Dermis blood vessel endothelial cell (primary cell): ENCODE results near the gene GLRA1. TPM values are rescaled to one million over a fixed set of nuclear protein-coding genes. Genes with fewer than 3 reads are reported as not detected.
"Not testable (repeated sequence)": the region's sequence is repeated elsewhere in the genome, so short reads cannot be mapped to it uniquely, and the experiment has no call there.

ENCODE experiments used
- DNase-seq: peaks from one replicate; pipeline ENCODE4 v3.0.0; 2010
- total RNA-seq: library from RNA; depleted of rRNA; stranded (reverse); fragments of >200 nt; gene quantifications from 2 replicates; pipeline ENCODE4 v1.2.3, GENCODE V29; 2014

The GLRA1 gene
- total RNA-seq, 1 donor from 2014 or later: not detected

DNA sequence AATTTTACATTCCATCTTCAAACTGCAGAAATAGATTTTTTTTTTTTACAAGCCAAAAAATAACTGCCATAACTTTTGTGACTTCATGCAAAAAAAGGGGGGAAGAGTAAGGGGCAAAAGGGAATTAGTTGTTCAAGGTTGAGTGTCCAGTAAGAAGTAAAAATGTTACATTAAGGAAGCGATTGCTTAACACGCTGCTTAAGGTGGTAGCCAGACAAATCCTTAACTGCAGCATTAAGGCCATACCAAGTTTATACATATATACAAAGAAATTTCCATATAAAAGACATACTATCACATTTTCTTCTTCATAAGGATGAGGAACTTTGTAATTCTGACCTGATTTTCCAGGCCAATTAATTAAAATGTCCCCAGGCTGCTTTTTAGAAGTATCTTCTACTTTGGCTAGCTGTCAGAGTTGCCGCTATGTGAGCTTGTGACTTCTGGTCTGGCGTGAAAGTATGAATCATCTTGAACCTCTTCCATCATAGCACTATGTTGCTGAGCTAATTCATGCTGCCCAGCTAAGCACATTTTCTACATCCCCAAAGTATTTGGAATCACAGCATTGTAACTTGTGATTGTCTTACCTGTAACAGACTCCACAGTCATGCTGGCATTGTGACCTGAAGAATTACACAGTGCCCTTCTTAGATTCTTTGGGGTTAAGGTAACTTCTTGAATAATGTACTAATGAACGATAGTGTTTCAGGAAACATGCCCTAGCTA, 112.9 kb downstream of the GLRA1 start:
- no peak for DNase-seq

DNA sequence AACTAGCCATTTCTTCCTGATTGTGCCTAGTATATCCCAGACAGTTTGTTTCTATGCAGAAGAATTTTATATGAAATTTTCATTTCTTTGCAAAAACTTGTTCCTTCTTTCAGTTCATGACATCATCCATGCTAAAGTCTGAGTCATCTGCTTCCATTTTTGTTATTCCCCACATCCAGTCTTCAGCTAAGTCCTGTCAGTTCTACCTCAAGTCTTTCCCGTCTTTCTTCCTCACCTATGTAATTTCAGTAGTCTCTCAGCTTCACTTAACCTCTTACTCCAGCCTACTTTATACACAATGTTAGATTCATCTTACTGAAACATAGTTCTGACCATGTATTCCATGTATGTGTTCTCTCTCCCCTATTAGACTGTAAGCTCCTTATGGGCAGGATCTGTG, 113.8 kb downstream of the GLRA1 start:
- DNase-seq: no peak

DNA sequence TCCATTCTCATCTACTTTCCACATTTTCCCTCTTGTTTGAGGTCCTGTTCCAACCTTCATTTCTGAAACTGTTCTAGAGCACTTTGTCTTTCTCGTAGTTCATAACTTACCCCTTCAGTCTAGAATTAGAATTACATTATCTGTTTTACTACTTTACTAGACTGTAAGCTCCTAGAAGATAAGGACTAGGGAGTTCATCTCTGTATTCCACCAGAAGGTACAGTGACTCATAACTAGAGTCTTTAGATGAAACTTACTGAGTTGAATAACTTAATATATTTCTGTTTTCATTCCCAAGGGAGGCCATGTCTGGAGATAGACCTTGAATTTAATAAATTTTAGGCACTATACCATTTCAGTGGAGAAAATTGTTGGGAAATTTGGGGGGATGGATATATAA, 114.2 kb downstream of the GLRA1 start:
- DNase-seq: no peak

DNA sequence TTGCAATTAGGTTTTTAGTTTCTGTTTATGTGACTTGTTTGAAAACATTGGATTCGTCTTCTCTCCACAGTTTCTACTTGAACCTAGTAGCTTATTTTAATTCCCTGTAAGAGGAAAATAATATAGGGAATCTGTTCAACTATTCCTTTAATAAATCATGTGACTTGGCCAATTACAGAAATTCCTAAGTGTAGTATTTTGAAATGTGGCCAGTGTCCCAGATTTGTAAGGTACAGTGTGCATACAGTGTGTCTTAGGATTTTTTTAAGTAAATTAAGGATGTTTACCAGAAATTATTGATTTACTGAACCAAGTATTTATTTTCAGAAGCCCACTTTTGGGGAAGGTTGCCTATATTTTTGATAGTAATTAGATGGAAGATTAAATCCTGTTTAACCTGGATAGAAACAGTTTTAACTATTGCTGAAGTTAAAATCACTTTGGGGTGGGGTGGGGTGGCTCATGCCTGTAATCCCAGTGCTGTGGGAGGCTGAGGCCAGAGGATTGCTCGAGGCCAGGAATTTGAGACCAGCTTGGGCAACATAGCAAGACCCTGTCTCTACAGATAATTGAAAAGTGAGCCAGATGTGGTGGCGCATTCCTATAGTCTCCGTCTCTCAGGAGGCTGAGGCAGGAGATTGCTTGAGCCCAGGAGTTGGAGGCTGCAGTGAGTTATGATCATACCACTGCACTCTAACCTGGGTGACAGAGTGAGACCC, 116.0 kb downstream of the GLRA1 start:
- DNase-seq: no peak

DNA sequence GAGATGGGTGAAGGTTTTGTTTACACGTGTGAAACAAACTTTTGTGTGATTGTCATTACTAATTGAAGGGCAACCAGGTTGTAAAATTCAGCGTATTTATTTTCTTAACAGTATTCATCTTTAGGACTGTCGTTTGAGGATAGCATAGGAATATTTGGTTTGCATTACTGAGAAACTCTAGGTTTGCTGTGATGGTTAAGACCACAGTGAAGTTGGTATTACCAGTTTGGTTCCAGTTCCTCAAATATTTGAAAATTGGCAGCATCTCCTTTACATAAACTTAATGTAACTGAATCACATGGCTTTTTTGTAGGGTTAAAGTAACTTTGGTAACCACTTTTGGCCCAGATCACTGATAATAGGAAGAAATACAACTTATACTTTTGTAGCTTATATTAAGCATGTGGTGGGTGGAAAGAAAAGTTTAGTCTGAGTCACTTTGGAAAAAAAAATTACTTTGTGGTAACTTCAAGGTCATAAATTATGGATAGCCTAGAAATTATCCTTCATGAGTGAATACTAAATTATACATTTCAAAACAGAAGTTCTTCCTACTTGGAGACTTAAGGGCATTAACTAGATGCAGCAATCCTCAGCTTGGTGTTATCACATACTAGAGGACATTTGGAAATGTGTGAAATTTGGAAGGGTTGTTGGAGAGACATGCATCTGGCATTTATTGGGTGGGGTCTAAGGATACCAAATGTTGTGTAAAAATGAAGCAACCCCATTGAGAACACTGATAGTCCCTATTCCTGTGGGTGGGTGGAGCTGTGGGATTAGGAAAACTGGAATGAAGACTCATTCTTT, 119.0 kb downstream of the GLRA1 start:
- DNase-seq: no peak

DNA sequence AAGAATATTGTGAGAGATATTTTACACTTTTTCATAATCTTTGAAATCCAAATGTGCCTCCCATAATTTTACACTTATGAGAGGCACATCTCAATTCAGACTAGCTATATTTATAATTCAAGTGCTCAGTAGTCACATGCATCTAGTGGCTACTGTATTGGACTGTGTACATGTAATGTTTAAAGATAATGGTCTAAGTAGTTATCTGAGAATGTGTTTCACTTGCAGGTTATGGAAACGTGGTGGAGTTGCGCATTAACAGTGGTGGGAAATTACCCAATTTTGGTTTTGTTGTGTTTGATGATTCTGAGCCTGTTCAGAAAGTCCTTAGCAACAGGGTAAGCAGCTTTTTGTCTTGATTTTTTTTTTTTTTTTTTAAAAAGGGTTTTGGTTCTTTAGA, 124.1 kb downstream of the GLRA1 start:
- DNase-seq: no peak

DNA sequence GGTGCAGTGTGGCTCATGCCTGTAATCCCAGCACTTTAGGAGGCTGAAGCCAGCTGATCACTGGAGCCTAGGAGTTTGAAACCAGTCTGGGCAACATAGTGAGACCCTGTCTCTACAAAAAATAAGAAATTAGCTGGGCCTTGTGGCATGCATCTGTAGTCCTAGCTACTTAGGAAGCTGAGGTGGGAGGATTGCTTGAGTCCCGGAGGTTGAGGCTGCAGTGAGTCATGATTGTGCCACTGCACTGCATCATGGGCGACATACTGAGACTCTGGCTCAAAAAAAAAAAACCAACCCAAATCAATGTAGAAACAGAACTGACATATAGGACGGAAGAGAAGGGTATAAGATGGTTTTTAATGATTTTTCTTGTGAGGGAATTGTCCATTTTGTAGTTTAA, 125.2 kb downstream of the GLRA1 start:
- peak; percentile 43 for DNase-seq

DNA sequence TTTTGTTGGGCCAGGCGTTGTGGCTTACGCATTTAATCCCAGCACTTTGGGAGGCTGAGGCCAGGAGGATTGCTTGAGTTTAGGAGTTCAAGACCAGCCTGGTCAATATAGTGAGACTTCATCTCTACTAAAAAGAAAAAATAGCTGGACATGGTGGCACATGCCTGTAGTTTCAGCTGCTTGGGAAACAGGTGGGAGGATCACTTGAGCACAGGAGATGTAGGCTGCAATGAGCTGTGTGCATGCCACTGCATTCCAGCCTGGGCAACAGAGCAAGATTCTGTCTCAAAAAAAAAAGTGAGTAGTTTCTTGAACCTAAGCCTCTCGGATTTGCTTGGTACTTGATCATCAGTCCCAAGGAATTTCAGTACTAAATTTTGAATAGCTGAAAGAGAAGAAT, 126.0 kb downstream of the GLRA1 start:
- no peak for DNase-seq

DNA sequence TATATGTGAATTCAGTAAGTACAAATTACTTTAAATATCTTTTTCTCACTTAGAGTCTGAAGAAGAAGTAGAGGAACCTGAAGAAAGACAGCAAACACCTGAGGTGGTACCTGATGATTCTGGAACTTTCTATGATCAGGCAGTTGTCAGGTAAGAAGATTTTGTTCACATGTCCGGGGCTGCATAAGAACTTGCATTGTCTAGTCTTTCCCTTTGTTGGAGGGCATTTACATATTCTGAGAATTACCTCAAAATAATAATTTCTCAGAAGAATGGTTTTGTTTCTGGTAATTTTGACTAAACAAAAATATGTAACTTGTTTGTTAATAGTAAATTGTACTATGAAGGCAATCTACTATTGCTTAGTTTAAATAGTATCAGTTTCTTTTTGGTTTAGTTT, 129.2 kb downstream of the GLRA1 start:
- DNase-seq: no peak

DNA sequence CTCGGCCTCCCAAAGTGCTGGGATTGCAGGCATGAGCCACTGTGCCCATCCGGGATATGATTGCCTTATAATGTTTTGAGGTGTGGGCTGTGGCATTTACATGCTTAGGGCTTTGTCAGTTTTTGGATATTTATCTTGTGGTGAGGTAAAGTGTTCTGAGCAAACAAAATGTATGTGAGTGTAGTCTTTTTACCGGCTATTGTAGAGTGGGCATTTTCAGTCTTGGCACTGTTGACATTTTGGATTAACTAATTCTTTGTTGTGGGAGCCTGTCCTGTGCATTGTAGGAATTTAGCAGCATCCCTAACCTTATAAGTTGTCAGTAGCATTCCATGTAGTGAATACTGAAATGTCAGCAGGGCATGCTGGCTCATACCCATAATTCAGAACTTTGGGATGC, 131.3 kb downstream of the GLRA1 start:
- DNase-seq: no peak

DNA sequence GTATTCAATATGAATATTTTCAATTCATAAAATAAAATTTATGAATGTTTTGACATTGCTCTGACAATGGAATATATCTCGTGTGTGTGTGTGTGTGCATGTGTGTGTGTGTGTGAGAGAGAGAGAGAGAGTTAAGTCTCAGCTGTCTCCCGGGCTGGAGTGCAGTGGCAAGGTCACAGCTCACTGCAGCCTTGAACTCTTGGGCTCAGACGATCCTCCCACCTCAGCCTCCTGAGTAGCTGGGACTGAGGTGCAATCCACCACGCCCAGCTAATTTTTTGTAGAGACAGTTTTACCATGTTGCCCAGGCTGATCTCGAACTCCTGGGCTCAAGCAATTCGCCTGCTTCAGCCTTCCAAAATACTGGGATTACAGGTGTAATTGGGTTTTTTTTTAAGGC, 136.8 kb downstream of the GLRA1 start:
- no peak for DNase-seq

DNA sequence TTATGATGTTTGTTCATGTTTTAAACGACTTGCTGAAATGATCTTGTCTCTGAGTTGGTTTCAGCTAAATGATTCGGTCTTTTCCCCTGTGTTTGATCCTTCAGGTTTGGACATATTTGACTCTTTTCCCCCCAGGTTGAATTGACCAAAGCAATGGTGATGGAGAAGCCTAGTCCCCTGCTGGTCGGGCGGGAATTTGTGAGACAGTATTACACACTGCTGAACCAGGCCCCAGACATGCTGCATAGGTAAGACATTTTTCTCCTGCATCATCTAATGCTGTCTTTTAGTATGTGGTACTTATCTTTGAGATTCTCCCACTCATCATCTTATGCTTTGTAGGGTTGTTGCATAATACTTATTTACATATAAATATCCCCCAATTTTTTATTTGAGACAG, 138.2 kb downstream of the GLRA1 start:
- no peak for DNase-seq

DNA sequence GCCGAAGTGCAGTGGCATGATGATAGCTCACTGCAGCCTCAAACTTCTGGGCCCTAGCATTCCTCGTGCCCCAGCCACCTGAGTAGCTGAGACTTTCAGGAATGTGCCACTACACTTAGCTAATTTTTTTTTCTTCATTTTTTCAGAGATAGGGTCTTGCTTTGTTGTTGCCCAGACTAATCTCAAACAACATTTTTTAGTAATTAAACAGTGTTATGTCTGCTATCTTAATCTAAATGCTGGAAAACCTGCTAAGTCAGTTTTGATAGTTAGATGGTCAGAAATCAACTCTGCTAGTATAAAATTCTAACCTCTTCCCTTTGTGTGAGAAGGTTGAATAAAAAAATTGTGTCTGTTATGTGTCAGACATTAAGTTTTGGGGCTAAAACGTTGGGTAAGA, 140.5 kb downstream of the GLRA1 start:
- no peak for DNase-seq

DNA sequence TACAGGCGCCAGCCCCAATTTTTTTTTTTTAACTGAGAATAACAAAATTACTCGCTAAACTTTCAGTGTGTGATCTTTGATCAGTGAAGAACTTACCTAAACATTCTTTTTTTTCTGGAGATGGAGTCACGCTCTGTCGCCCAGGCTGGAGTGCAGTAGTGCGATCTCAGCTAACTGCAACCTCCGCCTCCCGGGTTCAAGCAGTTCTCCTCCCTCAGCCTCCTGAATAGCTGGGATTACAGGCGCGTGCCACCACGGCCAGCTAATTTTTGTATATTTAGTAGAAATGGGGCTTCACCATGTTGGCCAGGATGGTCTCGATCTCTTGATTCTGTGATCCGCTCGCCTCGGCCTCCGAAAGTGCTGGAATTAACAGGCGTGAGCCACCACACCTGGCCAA, 141.0 kb downstream of the GLRA1 start:
- not testable (repeated sequence) for DNase-seq

DNA sequence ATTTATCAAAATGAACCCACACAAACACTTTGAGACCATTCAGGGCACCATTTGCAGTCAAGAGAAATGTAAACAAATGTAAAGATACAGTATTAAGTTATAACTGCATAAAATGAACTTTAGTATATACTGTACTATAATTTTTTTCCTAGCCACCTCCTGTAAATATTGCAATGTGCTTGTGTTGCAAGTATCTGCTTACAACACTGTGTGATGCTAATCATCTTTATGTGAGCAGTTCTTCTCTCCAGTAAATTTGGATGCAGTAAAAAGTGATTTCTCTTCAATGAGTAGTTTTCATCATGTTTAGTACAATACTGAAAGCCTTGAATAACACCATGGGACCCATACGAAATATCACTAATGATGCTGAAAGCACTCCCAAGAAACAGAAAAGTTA, 143.4 kb downstream of the GLRA1 start:
- DNase-seq: no peak

DNA sequence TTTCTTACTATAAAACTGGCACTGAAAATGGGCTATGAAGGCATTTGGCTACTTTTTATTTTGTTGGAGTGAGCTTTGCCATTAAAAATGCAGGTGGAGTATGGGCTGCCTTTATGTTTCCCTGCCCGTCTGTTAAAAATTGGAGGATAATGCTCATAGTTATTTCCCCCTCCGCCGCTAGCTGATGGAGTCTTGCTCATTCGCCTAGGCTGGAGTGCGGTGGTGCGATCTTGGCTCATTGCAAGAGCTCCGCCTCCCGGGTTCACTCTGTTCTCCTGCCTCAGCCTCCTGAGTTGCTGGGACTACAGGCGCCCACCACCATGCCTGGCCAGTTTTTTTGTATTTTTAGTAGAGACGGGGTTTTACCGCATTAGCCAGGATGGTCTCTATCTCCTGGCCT, 144.3 kb downstream of the GLRA1 start:
- no peak for DNase-seq

DNA sequence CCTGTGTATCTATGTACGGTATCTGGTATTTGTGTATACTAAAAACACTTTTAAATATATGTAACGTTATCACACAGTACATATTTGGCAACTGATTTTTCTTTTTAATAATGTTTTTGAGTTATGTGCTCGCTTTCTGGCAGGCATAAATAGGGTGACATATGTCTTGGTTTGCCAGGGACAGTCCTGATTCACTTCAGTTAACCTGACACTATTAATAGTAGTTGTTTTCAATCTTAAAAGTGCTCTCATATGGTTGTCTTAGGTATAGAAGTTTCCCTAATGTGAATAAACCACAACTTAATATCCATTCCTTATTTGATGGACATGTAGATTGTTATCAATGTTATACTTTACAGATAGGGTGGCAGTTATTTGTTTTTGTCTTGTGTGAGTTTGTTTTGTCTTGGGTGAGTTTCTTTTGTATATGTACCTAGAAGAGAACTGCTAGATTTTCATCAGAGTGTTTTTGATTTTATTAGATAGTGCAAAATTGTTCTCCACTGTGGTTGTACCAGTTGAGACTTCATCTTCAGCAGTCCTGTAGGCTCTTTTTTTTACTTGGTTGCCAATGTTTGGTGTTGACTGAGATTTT, 145.0 kb downstream of the GLRA1 start:
- DNase-seq: no peak

DNA sequence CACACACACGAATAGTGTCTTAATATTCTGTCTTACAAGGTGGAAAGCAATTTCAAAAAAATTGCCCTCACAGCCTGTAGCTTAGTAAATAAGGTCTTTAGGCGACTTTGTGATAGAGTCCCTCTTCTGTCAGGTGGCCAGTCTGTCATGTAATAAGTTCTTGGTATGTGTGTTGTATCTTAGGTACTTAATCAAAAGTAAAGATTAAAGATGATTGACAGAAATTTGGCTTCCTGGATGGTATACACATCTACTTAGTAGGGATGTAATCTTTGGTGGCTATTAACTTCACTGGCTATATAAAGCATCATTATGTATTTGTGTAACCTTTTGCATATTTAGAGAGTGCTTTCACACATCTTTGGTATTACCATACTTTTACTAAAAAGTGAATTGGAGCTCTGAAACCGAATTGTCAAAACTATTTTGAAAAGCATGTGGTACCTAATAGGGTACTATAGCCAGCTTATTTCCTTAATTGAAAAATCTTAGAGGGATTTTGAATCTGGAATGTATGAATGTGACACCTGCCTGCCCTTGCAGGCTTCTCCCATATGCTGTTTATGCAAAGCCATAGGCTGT, 149.5 kb downstream of the GLRA1 start:
- no peak for DNase-seq

DNA sequence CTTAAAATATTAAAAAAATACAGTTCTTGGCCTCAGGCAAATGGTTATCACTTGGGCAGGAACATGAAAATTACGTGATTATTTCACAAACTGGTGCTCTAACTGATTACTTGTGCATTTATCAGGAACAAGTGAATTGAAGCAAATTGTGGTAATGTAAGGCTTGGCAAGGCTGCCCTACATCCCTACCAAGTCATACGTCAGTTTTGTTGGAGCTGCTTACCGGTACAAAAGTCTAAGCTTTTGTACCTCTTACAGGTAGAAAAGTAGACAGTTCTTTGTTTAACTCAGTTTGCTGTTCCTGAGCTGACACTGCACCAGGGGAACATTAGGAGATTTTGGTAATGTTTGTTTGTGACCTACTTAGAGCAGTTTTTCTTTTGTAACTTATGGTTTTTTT, 150.7 kb downstream of the GLRA1 start:
- DNase-seq: peak; percentile 23

DNA sequence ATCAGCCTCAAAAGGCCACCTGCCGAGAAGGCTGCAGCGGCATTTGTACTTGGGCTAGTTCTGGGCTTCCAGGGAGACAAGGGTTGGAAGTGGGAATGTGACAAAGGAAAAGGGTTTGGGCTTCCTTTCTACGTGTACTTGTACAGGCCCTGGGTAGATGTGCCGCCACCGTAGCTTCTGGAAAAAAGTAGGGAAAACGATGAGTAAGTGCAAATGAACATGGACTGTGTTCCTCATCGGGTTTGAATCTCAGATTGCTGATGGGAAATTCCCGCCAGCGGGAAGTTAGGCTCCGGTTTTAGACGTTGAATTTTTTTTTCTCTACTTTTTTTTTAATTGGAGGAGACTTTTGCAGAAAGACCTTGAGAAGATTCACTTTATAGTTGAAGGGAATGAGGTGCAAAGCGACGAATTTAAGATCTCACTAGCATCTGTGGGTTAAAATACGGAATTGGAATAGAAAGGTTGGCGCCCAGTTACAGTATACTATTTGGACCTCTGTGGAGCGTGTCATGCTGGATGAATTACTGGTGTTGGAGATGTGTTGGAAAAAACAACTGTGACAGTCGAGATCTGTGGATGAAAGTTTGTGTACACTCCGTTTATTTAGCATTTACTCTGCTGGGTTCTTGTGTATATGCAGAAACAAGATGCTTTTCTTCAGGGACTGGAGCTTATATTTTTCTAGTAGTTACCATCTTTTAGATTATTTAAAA, 151.6 kb downstream of the GLRA1 start:
- DNase-seq: peak; percentile 55
